ENCODE results near the gene GINS1.

Gene GINS1

GRCh38 chr20:25378189-25378883 lies 29.1 kb upstream of the GINS1 start:
- Histone ChIP-seq H3K27me3 (ENCODE audit: insufficient read depth, insufficient read length) (no peaks in the 10 kb centered on the region), H3K4me1 (ENCODE audit: insufficient read depth, insufficient read length) (no peaks in the 10 kb centered on the region), H3K9me3 (ENCODE audit: insufficient read depth, low read length) (no peaks in the 10 kb centered on the region), H3K36me3 (ENCODE audit: insufficient read depth, insufficient read length, low read length) (peaks cover 15% of the 10 kb centered on the region), H3K9ac (ENCODE audit: insufficient read length, low read depth) (no peak overlapping the region), H3K4me3 (ENCODE audit: insufficient read length, low read depth) (no peak overlapping the region)
- TF ChIP-seq ZNF274 (IDR thresholded peaks at IDR 0.05; ENCODE audit: low read depth, low read length) = no peak
- no peak for DNase-seq (ENCODE audit: low read depth, low spot score)

GRCh38 chr20:25378884-25379733 lies 28.4 kb upstream of the GINS1 start:
- TF ChIP-seq SUZ12 (IDR thresholded peaks at IDR 0.05; ENCODE audit: extremely low read depth, insufficient read depth, insufficient read length) (no peak), ZNF274 (IDR thresholded peaks at IDR 0.05; ENCODE audit: low read depth, low read length) (no peak), YY1 (IDR thresholded peaks at IDR 0.05; ENCODE audit: insufficient read depth, insufficient read length) (no peak)
- peaks cover 15% of the 10 kb centered on the region for H3K36me3 ChIP-seq (ENCODE audit: insufficient read depth, insufficient read length, low read length)
- no peak overlapping the region for H3K4me3 ChIP-seq (ENCODE audit: insufficient read length, low read depth)
- DNase-seq (ENCODE audit: low read depth, low spot score) = no peak
- no peaks in the 10 kb centered on the region for H3K4me1 ChIP-seq (ENCODE audit: insufficient read depth, insufficient read length)
- no peaks in the 10 kb centered on the region for H3K9me3 ChIP-seq (ENCODE audit: insufficient read depth, low read length)
- H3K27me3 ChIP-seq (ENCODE audit: insufficient read depth, insufficient read length) = no peaks in the 10 kb centered on the region
- H3K9ac ChIP-seq (ENCODE audit: insufficient read length, low read depth) = no peak overlapping the region

GRCh38 chr20:25380945-25381614 lies 26.4 kb upstream of the GINS1 start:
- DNase-seq (ENCODE audit: low read depth, low spot score) = no peak
- Histone ChIP-seq H3K9ac (ENCODE audit: insufficient read length, low read depth) (no peak overlapping the region), H3K27me3 (ENCODE audit: insufficient read depth, insufficient read length) (no peaks in the 10 kb centered on the region), H3K4me1 (ENCODE audit: insufficient read depth, insufficient read length) (no peaks in the 10 kb centered on the region), H3K36me3 (ENCODE audit: insufficient read depth, insufficient read length, low read length) (peaks cover 18% of the 10 kb centered on the region), H3K9me3 (ENCODE audit: insufficient read depth, low read length) (no peaks in the 10 kb centered on the region), H3K4me3 (ENCODE audit: insufficient read length, low read depth) (no peak overlapping the region)
- TF ChIP-seq ZNF274 (IDR thresholded peaks at IDR 0.05; ENCODE audit: low read depth, low read length) = no peak
- TF ChIP-seq SUZ12 (IDR thresholded peaks at IDR 0.05; ENCODE audit: extremely low read depth, insufficient read depth, insufficient read length) = no peak
- no peak for TF ChIP-seq YY1 (IDR thresholded peaks at IDR 0.05; ENCODE audit: insufficient read depth, insufficient read length)

GRCh38 chr20:25382704-25383370 lies 24.6 kb upstream of the GINS1 start:
- Histone ChIP-seq H3K9ac (ENCODE audit: insufficient read length, low read depth) (no peak overlapping the region), H3K4me1 (ENCODE audit: insufficient read depth, insufficient read length) (no peaks in the 10 kb centered on the region), H3K9me3 (ENCODE audit: insufficient read depth, low read length) (no peaks in the 10 kb centered on the region), H3K36me3 (ENCODE audit: insufficient read depth, insufficient read length, low read length) (peaks cover 18% of the 10 kb centered on the region), H3K27me3 (ENCODE audit: insufficient read depth, insufficient read length) (no peaks in the 10 kb centered on the region), H3K4me3 (ENCODE audit: insufficient read length, low read depth) (no peak overlapping the region)
- TF ChIP-seq ZNF274 (IDR thresholded peaks at IDR 0.05; ENCODE audit: low read depth, low read length) = no peak
- TF ChIP-seq SUZ12 (IDR thresholded peaks at IDR 0.05; ENCODE audit: extremely low read depth, insufficient read depth, insufficient read length) = no peak
- TF ChIP-seq YY1 (IDR thresholded peaks at IDR 0.05; ENCODE audit: insufficient read depth, insufficient read length) = no peak
- DNase-seq (ENCODE audit: low read depth, low spot score) = no peak

- Histone ChIP-seq H3K4me1 (ENCODE audit: insufficient read depth, insufficient read length) (no peaks in the 10 kb centered on the region), H3K36me3 (ENCODE audit: insufficient read depth, insufficient read length, low read length) (peaks cover 8% of the 10 kb centered on the region), H3K9me3 (ENCODE audit: insufficient read depth, low read length) (no peaks in the 10 kb centered on the region), H3K27me3 (ENCODE audit: insufficient read depth, insufficient read length) (peaks cover 5% of the 10 kb centered on the region), H3K9ac (ENCODE audit: insufficient read length, low read depth) (peak overlapping the region; percentile 81), H3K4me3 (ENCODE audit: insufficient read length, low read depth) (peak overlapping the region; percentile 77)
- no peak for DNase-seq (ENCODE audit: low read depth, low spot score)
- TF ChIP-seq ZNF274 (IDR thresholded peaks at IDR 0.05; ENCODE audit: low read depth, low read length) (no peak), SUZ12 (IDR thresholded peaks at IDR 0.05; ENCODE audit: extremely low read depth, insufficient read depth, insufficient read length) (no peak), YY1 (IDR thresholded peaks at IDR 0.05; ENCODE audit: insufficient read depth, insufficient read length) (no peak)
Observed at GRCh38 chr20:25389401-25389857, 18.0 kb upstream of the GINS1 start.

GRCh38 chr20:25389858-25390537 lies 17.5 kb upstream of the GINS1 start:
- DNase-seq (ENCODE audit: low read depth, low spot score) = no peak
- Histone ChIP-seq H3K27me3 (ENCODE audit: insufficient read depth, insufficient read length) (peaks cover 5% of the 10 kb centered on the region), H3K9me3 (ENCODE audit: insufficient read depth, low read length) (no peaks in the 10 kb centered on the region), H3K36me3 (ENCODE audit: insufficient read depth, insufficient read length, low read length) (peaks cover 5% of the 10 kb centered on the region), H3K4me3 (ENCODE audit: insufficient read length, low read depth) (peak overlapping the region; percentile 77), H3K9ac (ENCODE audit: insufficient read length, low read depth) (peak overlapping the region; percentile 81), H3K4me1 (ENCODE audit: insufficient read depth, insufficient read length) (no peaks in the 10 kb centered on the region)
- no peak for TF ChIP-seq ZNF274 (IDR thresholded peaks at IDR 0.05; ENCODE audit: low read depth, low read length)
